Cardiac muscle cell (in vitro differentiated cells and primary cell): Measurements from ENCODE around the gene ROS1. TPM values are rescaled to one million over a fixed set of nuclear protein-coding genes. Genes with fewer than 3 reads are reported as not detected.

ENCODE experiments used
- DNase-seq, 2 donors: peaks; one replicate each; pipeline versions ENCODE4 v3.0.0 to v3.0.0-alpha.2; 2010 to 2017; ENCODE audit warnings: low read depth in 1 of 2, low spot score in 1 of 2
- H3K27ac ChIP-seq: fragments of 200-600 bp; sonication (generic); 2 replicates; pipeline ENCODE4 v1.5.1; 2016
- H3K27me3 ChIP-seq: fragments of 200-600 bp; sonication (generic); 2 replicates; pipeline ENCODE4 v1.6.0; 2016; ENCODE audit warnings: control low read depth
- H3K36me3 ChIP-seq: fragments of 200-600 bp; sonication (generic); 2 replicates; pipeline ENCODE4 v1.5.1; 2016; ENCODE audit warnings: control low read depth
- H3K4me1 ChIP-seq: fragments of 200-600 bp; sonication (generic); 2 replicates; pipeline ENCODE4 v1.8.1; 2017; ENCODE audit warnings: low read depth, mild to moderate bottlenecking, mixed run types
- H3K4me3 ChIP-seq: fragments of 200-600 bp; sonication (generic); 2 replicates; pipeline ENCODE4 v1.5.1; 2016; ENCODE audit warnings: mild to moderate bottlenecking
- H3K9me3 ChIP-seq: fragments of 200-600 bp; sonication (generic); 2 replicates; pipeline ENCODE4 v1.5.1; 2017; ENCODE audit warnings: low read depth, mild to moderate bottlenecking, control low read depth
- polyA plus RNA-seq: library from polyadenylated mRNA; unstranded; fragments of >200 nt; fragmentation: Nextera tagmentation; extraction: Ambion mirVana; gene quantifications from 2 replicates; pipeline ENCODE4 v1.2.1, GENCODE V29; 2016
- total RNA-seq: library from RNA; depleted of rRNA; stranded (reverse); fragments of >200 nt; gene quantifications from 2 replicates; pipeline ENCODE4 v1.2.3, GENCODE V29; 2016
- TF ChIP-seq, protein P1 (sequence below): IDR thresholded peaks from 2 replicates; pipeline ENCODE4 v1.5.1; 2012; ENCODE audit warnings: low read depth, mild to moderate bottlenecking, low read length

ROS1 gene
- total and polyA plus RNA-seq, 2 experiments from 2014 or later, result not detected

DNA sequence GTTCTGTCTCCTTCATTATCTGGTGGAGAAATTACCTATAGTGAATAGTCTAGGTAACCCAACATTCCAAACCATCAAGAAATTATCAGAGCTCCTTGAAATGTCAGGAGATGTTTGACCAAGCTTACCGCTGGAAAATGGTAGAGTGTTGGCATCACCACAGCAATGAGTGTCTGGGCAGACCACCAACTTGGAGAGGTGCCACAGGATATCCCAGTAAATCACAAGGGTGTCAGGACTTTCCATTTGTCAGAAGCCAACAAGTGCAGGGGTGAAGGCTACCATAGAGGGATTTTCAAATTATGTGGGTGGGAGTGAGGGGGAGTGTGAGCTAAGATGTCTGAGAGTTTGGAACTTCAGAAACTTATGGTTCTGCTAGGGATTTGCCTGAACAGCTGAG, 87.2 kb downstream of the ROS1 start:
- Histone ChIP-seq H3K36me3 (no peaks in the 10 kb centered on the region), H3K27me3 (no peaks in the 10 kb centered on the region), H3K4me1 (no peaks in the 10 kb centered on the region), H3K4me3 (no peak overlapping the region), H3K9me3 (no peaks in the 10 kb centered on the region), H3K27ac (no peak overlapping the region)
- no peak for DNase-seq
- TF ChIP-seq, protein P1, sequence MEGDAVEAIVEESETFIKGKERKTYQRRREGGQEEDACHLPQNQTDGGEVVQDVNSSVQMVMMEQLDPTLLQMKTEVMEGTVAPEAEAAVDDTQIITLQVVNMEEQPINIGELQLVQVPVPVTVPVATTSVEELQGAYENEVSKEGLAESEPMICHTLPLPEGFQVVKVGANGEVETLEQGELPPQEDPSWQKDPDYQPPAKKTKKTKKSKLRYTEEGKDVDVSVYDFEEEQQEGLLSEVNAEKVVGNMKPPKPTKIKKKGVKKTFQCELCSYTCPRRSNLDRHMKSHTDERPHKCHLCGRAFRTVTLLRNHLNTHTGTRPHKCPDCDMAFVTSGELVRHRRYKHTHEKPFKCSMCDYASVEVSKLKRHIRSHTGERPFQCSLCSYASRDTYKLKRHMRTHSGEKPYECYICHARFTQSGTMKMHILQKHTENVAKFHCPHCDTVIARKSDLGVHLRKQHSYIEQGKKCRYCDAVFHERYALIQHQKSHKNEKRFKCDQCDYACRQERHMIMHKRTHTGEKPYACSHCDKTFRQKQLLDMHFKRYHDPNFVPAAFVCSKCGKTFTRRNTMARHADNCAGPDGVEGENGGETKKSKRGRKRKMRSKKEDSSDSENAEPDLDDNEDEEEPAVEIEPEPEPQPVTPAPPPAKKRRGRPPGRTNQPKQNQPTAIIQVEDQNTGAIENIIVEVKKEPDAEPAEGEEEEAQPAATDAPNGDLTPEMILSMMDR, result no peak

DNA sequence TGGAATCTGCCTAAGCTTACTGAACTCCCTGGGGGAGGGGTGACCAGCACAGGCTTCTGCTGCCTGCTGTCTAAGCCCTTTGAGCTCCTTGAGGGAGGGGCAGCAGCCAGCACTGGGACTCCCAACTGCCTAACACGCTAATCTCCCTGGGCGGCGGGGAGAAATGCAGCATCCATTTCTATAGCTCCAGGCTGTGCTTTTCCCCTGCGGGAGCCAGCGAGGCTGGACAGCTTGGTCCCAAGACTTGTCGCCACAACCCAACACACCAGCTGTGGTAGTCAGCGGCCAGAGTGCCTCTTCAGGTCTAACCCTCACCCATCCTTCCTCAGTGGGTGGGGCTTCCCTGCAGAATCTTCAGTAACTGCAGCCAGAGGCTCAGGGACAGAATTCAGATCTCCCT, 95.8 kb downstream of the ROS1 start:
- Histone ChIP-seq H3K9me3 (no peaks in the 10 kb centered on the region), H3K27me3 (no peaks in the 10 kb centered on the region), H3K36me3 (no peaks in the 10 kb centered on the region), H3K4me1 (no peaks in the 10 kb centered on the region), H3K27ac (no peak overlapping the region), H3K4me3 (no peak overlapping the region)
- TF ChIP-seq, protein P1, result no peak
- DNase-seq, result no peak

DNA sequence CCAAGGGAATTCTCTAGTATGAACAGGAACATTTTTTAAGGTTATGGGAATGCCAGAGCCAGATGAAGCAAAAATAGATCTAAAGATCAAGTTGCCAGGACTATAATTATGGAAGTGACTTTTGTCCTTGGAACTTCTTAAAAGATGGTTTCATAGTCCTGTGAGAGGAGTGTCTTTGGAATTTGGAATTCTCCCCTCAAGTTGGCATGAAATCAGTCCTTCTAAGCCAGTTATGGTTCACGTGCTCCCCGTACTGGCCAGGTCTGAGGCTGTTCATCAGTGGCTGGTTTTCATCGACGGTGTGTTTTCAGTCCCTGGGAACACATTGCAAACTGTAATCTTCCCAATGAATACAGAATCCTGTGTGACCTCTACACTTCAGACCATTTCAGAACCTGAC, 97.2 kb downstream of the ROS1 start:
- no peaks in the 10 kb centered on the region for H3K9me3 ChIP-seq
- no peak for DNase-seq
- TF ChIP-seq, protein P1, result no peak
- no peak overlapping the region for H3K27ac ChIP-seq
- no peaks in the 10 kb centered on the region for H3K4me1 ChIP-seq
- no peaks in the 10 kb centered on the region for H3K27me3 ChIP-seq
- H3K36me3 ChIP-seq, result no peaks in the 10 kb centered on the region
- no peak overlapping the region for H3K4me3 ChIP-seq

DNA sequence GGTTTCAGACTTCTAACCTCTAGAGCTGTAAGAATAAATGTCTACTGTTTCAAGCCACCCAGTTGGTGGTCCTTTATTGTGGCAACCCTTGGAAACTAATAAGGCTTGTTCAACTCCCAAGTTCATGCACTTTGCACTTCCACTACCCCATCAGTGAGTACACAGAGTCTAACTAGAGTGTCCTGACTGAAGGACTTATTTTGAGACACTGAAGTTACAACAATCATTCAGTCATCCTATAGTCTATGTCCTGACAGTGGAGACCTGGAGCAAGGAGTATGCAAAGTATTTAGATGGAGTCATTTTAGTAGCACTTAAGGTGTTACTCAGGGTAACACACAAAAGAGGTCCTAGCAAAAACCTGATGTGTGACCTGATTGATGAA, 97.7 kb downstream of the ROS1 start:
- H3K27me3 ChIP-seq, result no peaks in the 10 kb centered on the region
- H3K36me3 ChIP-seq, result no peaks in the 10 kb centered on the region
- TF ChIP-seq, protein P1, result no peak
- DNase-seq, result no peak
- no peaks in the 10 kb centered on the region for H3K4me1 ChIP-seq
- H3K9me3 ChIP-seq, result no peaks in the 10 kb centered on the region
- no peak overlapping the region for H3K27ac ChIP-seq
- H3K4me3 ChIP-seq, result no peak overlapping the region

DNA sequence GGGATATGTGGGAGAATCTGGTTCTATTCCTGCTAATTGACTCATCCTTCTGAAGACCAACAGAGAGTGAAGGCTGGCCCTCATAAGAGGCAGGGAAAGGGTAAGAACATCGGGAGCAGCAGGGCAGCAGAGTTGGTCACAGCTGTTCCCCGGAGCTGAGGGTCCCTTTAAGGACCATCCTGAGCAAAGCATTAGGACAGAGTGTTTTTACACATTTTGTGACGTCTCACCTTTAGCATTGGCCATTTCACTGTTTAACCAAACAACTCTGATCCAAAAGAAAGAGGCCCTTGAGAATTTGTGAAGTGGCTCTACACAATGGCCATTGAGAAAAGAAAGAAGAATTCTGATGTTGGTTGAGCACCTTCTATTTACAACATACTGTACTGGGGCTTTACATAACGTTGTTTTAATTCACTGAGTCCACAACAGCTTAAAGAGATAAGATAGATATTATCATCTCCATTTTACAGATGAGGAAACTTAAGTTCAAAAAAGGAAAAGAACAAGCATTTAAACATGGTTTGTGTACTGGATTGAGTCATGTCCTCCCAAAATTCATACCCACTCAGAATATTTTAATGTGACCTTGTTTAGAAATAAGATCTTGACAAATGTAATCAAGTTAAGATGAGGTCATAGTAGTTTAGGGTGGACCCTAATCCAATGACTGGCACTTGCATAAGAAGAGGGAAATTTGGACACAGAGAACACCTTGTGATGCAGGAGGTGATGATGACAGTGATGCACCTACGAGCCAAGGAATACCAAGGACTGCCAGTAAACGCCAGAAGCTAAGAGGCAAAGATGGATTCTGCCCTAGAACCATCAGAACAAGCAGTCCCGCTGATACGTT, 98.4 kb downstream of the ROS1 start:
- no peak for DNase-seq
- Histone ChIP-seq H3K27me3 (no peaks in the 10 kb centered on the region), H3K4me1 (no peaks in the 10 kb centered on the region), H3K4me3 (no peak overlapping the region), H3K36me3 (no peaks in the 10 kb centered on the region), H3K27ac (no peak overlapping the region), H3K9me3 (no peaks in the 10 kb centered on the region)
- TF ChIP-seq, protein P1, result no peak
